PC-3 (cell line): ENCODE measurements around the gene TGFBR3L. TPM values are rescaled to one million over a fixed set of nuclear protein-coding genes. Genes with fewer than 3 reads are reported as not detected.

Experiments
- ATAC-seq: fragments of 200-7000 bp; cut with Tn5 transposase; 2 replicates; pipeline ENCODE4 v1.9.1; 2020; ENCODE audit warnings: mild to moderate bottlenecking, moderate library complexity
- BruUV-seq: library from RNA; stranded (reverse); fragments of 400-500 nt; replicated peaks from 2 replicates; lab custom pipeline; 2021; lab: Mats Ljungman, UMichigan
- CTCF ChIA-PET: fragments of 300-600 bp; sonication (Branson Sonifier 250); formaldehyde crosslinking; loops from one replicate; lab custom pipeline; 2022; ENCODE audit warnings: antibody characterized with exemption; lab: Charles Lee
- POLR2A ChIA-PET: fragments of 300-600 bp; sonication (Branson Sonifier 250); formaldehyde crosslinking; loops from one replicate; lab custom pipeline; 2022; ENCODE audit warnings: antibody characterized with exemption; ENCODE audit not compliant: unreplicated experiment; lab: Charles Lee
- DNase-seq: peaks from one replicate; pipeline ENCODE4 v3.0.0-alpha.2; 2015
- H2AFZ ChIP-seq: fragments of 300-600 bp; sonication (generic); 2 replicates; pipeline ENCODE4 v1.6.0; 2016; ENCODE audit warnings: antibody characterized with exemption, low read length
- H3F3A ChIP-seq: fragments of 300-600 bp; sonication (generic); one replicate; pipeline ENCODE4 v1.6.0; 2017; ENCODE audit warnings: antibody characterized with exemption, low read length, control low read depth, mild to moderate bottlenecking; ENCODE audit not compliant: unreplicated experiment
- H3K27ac ChIP-seq: fragments of 300-600 bp; sonication (generic); 2 replicates; pipeline ENCODE4 v1.5.1; 2016; ENCODE audit warnings: mild to moderate bottlenecking, low read length
- H3K27me3 ChIP-seq: fragments of 300-600 bp; sonication (generic); 2 replicates; pipeline ENCODE4 v1.6.1; 2016; ENCODE audit warnings: low read length, mixed read lengths
- H3K36me3 ChIP-seq: fragments of 300-600 bp; sonication (generic); 2 replicates; pipeline ENCODE4 v1.6.1; 2016; ENCODE audit warnings: low read depth, mixed run types, low read length, mixed read lengths
- H3K4me1 ChIP-seq: fragments of 300-600 bp; sonication (generic); 2 replicates; pipeline ENCODE4 v1.5.1; 2016; ENCODE audit warnings: low read length; ENCODE audit not compliant: insufficient read depth
- H3K4me2 ChIP-seq: fragments of 300-600 bp; sonication (generic); 2 replicates; pipeline ENCODE4 v1.6.0; 2016; ENCODE audit warnings: low read length
- H3K4me3 ChIP-seq: fragments of 300-600 bp; sonication (generic); 2 replicates; pipeline ENCODE4 v1.5.1; 2016; ENCODE audit warnings: mild to moderate bottlenecking, low read length, mixed read lengths
- H3K79me2 ChIP-seq: fragments of 300-600 bp; sonication (generic); 2 replicates; pipeline ENCODE4 v1.6.1; 2017; ENCODE audit warnings: low read length, mixed read lengths
- H3K9ac ChIP-seq: fragments of 300-600 bp; sonication (generic); 2 replicates; pipeline ENCODE4 v1.6.0; 2016; ENCODE audit warnings: mild to moderate bottlenecking, low read length
- H3K9me2 ChIP-seq: fragments of 300-600 bp; sonication (generic); replicated peaks from 2 replicates; pipeline ENCODE4 v1.6.1; 2016; ENCODE audit warnings: mixed run types, low read length, mixed read lengths
- H3K9me3 ChIP-seq: fragments of 300-600 bp; sonication (generic); 2 replicates; pipeline ENCODE4 v1.6.1; 2016; ENCODE audit warnings: low read length, mixed read lengths
- H4K20me1 ChIP-seq: fragments of 300-600 bp; sonication (generic); 2 replicates; pipeline ENCODE4 v1.6.1; 2016; ENCODE audit warnings: low read length, mixed read lengths
- EZH2 ChIP-seq: fragments of 300-600 bp; sonication (generic); IDR thresholded peaks from one replicate; pipeline ENCODE4 v1.6.1; 2017; ENCODE audit warnings: antibody characterized with exemption, mild to moderate bottlenecking, low read length; ENCODE audit not compliant: unreplicated experiment
- EZH2phosphoT487 ChIP-seq: fragments of 300-600 bp; sonication (generic); IDR thresholded peaks from 2 replicates; pipeline ENCODE4 v1.6.1; 2018; ENCODE audit warnings: mild to moderate bottlenecking, antibody characterized with exemption, low read length, borderline replicate concordance
- intact Hi-C: fragments of 100-400 bp; cut with micrococcal nuclease; formaldehyde crosslinking; loops from 2 replicates; pipeline ENCODE4 v1.9.0; 2023
- total RNA-seq: library from RNA; depleted of rRNA; stranded (reverse); fragments of >200 nt; gene quantifications from 2 replicates; pipeline ENCODE4 v1.2.3, GENCODE V29; 2014
- TF ChIP-seq, protein P1 (sequence below): fragments of 300-600 bp; sonication (generic); conservative IDR thresholded peaks from 2 replicates; pipeline ENCODE4 v1.5.1; 2017; ENCODE audit warnings: antibody characterized with exemption, low read depth, mild to moderate bottlenecking, low read length

TGFBR3L gene
- total RNA-seq, 1 experiment from 2014 or later, result 10.5 TPM

DNA sequence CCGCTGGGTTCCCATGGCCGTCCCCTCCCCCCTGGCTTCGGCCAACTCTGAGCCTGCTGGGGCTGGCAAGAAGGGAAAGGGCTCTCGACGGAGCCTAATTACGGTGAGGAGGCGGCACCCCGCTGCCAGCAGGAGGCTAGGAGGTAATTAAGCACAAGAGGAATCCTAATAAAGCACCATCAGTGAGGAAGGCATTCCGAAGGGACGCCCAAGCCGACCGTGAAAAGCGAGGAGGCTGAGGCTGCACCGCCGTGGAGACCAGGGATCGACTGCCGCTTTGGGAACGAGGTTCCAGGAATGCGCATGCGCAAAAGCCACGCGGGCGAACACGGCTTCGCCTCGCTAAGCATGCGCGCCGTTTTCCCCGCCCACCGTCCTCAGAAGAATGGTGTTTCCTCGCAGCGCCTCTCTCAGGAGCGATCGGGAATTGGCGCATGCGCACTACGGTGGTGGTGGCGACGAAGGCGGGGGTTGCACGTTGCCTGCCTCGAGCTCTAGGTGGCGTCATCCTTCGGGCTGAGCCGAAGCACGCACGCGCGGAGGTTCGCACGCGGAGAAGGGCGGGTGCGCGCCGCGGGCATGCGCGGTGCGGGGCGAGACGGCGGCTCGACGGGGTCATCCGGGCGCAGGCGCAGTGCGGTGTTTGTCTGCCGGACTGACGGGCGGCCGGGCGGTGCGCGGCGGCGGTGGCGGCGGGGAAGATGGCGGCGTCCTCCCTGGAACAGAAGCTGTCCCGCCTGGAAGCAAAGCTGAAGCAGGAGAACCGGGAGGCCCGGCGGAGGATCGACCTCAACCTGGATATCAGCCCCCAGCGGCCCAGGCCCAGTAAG is 11.2 kb upstream of the TGFBR3L start, which contains the start of gene MAP2K7:
TSS of gene MAP2K7 (plus strand) at position 634 of the 830 bp plus-strand sequence. CDS start at position 702, 68 bp downstream.
- ATAC-seq (peak; percentile 83), DNase-seq (peak; percentile 100)
- Histone ChIP-seq H3K27me3 (no peaks in the 10 kb centered on the region), H3K27ac (peak within 1 kb of the TSS; percentile 65), H4K20me1 (0 out of 2 replicates have a peak, but pooled peaks cover 3% of the 10 kb centered on the region), H3F3A (peaks cover 11% of the 10 kb centered on the region), H3K79me2 (peaks cover 52% of the 10 kb centered on the region), H3K36me3 (peaks cover 8% of the 10 kb centered on the region), H3K4me2 (peak within 1 kb of the TSS; percentile 98), H2AFZ (peak within 1 kb of the TSS; percentile 77), H3K9me2 (no peaks in the 10 kb centered on the region), H3K9ac (peak within 1 kb of the TSS; percentile 89), H3K4me1 (peaks cover 20% of the 10 kb centered on the region), H3K4me3 (peak within 1 kb of the TSS; percentile 77), H3K9me3 (no peaks in the 10 kb centered on the region)
- intact Hi-C loops, result loop anchor here (1.0 to 5.0 kb wide), 5 partner anchors 15 to 624 kb away; partner anchors contain the start of genes LRRC8E and SNAPC2
- ChIA-PET CTCF (interaction anchor here (0.5 to 2.0 kb wide), 6 partner anchors 12 to 335 kb away, joined by 3 to 23 read pairs (median 6); partner anchors contain the start of gene SNAPC2), POLR2A (interaction anchor here (0.6 to 1.0 kb wide), 5 partner anchors 8 to 34 kb away, joined by 3 to 5 read pairs (median 3); no protein-coding TSS in a partner anchor)
- no TSS peak for BruUV-seq
- TF ChIP-seq EZH2phosphoT487, result no peak
- TF ChIP-seq, protein P1, sequence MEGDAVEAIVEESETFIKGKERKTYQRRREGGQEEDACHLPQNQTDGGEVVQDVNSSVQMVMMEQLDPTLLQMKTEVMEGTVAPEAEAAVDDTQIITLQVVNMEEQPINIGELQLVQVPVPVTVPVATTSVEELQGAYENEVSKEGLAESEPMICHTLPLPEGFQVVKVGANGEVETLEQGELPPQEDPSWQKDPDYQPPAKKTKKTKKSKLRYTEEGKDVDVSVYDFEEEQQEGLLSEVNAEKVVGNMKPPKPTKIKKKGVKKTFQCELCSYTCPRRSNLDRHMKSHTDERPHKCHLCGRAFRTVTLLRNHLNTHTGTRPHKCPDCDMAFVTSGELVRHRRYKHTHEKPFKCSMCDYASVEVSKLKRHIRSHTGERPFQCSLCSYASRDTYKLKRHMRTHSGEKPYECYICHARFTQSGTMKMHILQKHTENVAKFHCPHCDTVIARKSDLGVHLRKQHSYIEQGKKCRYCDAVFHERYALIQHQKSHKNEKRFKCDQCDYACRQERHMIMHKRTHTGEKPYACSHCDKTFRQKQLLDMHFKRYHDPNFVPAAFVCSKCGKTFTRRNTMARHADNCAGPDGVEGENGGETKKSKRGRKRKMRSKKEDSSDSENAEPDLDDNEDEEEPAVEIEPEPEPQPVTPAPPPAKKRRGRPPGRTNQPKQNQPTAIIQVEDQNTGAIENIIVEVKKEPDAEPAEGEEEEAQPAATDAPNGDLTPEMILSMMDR, result peak; percentile 82
- no peak for TF ChIP-seq EZH2

DNA sequence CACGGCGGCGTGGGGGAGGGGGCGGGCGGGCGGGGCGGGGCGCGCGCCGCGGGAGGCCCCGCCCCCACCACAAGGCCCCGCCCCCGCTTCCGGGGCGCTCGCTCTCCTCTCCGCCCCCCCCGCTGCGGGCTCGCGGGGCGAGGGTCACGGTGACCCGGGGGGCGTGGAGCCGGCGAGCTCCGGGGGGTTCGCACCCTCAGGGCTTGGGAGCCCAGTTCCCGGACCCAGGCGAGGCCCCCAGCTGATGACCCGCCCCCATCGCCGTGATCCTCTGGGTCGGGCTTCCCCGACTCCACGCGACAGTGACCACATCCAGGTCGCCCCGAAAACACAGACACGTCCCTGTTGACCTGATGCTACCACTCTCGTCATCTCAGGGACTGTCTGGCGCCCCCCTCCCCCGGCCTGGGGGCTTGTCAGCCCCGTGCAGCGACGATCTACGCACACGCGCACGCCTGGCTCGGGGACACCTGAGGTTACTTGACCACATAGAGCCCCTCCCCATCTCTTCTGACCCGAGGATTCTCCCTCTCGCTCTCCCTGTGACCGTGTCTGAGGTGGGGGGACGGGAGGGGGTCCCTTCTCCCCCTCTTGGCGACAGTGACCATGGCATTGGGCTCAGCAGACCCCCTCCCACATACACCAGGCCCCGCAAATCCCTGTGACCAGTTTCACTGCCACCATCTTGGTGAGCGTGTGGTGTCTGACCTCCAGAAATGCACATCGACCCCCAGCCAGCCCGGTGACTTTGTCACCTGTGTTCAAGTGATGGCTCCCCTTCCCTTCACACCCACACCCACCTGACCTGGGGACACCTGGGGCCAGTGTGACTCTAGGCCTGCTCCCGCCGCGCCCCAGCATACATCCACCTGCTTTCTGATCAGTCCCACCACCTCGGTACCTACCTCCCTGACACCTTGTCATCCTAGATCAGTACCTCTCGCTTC is 10.3 kb upstream of the TGFBR3L start:
- H3K4me3 ChIP-seq, result peak overlapping the region; percentile 77
- H3K79me2 ChIP-seq, result peaks cover 54% of the 10 kb centered on the region
- no peaks in the 10 kb centered on the region; the same call in 1 of the 2 replicates for H3K36me3 ChIP-seq
- ChIA-PET POLR2A (interaction anchor here (0.6 to 1.0 kb wide), 3 partner anchors 16 to 35 kb away, joined by 3 to 4 read pairs (median 3); no protein-coding TSS in a partner anchor), CTCF (interaction anchor here (0.5 to 2.0 kb wide), 4 partner anchors 11 to 336 kb away, joined by 3 to 23 read pairs (median 6); partner anchors contain the start of gene SNAPC2)
- H3K9me2 ChIP-seq, result no peaks in the 10 kb centered on the region
- intact Hi-C loops, result loop anchor here (5.0 kb wide), 1 partner anchor 623 kb away; no protein-coding TSS in a partner anchor
- no peaks in the 10 kb centered on the region for H3K9me3 ChIP-seq
- H3F3A ChIP-seq, result peaks cover 11% of the 10 kb centered on the region
- peak overlapping the region; percentile 87 for H3K9ac ChIP-seq
- H2AFZ ChIP-seq, result peak overlapping the region; percentile 64
- peaks cover 20% of the 10 kb centered on the region for H3K4me1 ChIP-seq
- no peaks in the 10 kb centered on the region for H3K27me3 ChIP-seq
- peak overlapping the region; percentile 96 for H3K4me2 ChIP-seq
- peak; percentile 31 for ATAC-seq
- no peak for DNase-seq
- no peak for TF ChIP-seq EZH2
- TF ChIP-seq, protein P1, result no peak
- no peak for TF ChIP-seq EZH2phosphoT487
- no TSS peak for BruUV-seq
- 0 out of 2 replicates have a peak, but pooled peaks cover 3% of the 10 kb centered on the region for H4K20me1 ChIP-seq
- H3K27ac ChIP-seq, result peak overlapping the region; percentile 11; the same call in 1 of the 2 replicates
